GM19240 (cell line): ENCODE measurements around the gene DNLZ.
"Not testable (repeated sequence)": the region's sequence is repeated elsewhere in the genome, so short reads cannot be mapped to it uniquely, and the experiment has no call there.

Experiments used
- DNase-seq: peaks from one replicate; pipeline ENCODE4 v3.0.0; 2011; ENCODE audit warnings: low spot score; ENCODE audit not compliant: insufficient read length

DNLZ gene

DNA sequence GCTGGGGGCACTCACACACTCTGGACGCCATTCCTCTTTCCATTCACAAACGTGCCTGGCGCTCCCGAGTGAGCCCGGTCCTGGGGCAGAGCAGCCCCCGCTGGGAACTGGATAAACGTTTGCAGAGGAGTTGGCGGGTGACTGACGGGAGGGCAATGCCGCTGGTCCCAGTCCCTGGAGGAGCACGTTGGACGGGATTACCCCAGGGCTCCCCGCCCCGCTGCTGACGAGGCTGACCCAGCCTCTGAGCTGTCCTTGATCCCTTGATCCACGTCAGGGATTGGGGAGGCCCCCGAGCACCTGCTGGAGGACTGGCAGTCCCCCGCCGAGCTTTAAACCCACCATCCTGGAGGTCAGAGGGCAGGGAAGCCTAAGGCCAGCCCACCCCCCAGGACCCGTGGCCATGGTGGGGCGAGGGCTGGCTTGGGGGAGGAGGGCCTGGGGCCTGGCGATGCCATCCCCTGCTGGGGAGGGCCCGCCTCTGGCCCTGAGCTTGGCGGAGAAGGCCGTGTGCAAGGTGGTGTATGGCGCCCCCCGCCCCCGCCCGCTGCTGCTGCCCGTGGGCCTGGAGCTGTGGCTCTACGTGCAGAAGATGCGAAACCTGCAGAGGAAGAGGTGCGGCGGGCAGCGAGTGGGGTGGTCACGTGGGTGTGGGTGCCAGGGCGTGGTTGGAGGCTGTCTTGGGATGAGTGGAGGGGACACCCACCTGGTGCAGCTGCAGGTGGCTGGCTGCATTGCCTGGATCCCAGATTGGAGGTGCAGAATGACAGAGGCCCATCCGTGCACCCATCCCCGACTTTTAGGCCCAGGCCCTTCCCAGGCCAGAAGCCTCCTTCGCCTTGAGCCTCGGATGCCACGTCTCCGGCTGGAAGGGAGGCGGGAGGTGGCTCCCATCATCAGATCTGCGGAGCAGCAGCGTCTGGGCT is 31.7 kb downstream of the DNLZ start:
- no peak for DNase-seq

DNA sequence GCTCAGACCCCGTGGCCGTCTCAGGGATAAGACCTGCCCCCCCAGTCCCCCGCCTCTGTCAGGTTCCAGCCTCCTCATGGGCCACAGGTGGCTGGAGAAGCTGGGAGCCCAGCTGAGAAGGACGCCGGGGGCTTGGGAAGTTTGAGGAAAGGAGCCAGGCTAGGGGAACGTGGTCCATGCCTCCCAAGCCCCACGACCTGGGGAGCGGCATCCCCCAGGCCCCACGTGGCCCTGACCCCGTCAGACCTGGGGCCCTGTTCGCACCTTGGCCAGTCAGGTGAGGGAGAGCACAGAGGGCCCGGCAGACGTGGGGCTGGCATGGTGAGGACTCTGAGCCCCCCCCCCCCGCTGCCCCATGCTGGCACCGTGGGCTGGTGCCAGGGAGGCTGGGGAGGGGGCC is 32.5 kb downstream of the DNLZ start:
- DNase-seq = no peak

DNA sequence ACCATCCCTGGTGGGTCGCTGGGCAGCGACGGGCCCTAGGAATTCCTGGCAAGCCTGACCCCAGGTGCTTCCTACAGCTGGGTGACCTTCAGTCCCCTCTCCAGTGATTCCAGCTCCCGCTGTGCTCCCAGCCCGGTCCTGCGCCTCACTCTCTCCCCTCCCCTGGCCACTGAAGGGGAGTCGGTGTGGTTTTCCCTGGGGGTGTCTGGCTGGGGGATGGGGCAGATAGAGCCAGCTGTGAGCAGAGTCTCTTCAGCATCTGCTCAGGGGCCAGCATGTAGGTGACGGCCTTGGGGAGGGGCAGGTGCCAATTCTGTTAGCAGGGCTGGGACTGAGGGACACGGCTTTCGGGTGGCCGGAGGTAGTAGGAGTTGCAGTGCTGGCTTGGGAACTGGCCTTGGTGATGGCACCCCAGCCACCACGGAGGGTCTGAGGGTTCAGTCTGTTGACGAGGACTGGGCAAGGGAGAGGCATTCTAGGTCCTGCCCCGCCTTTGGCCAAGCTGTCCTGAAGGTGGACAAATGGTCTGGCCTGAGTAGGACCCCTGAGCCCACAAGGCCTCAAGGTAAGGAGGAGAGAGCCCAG is 33.0 kb downstream of the DNLZ start:
- no peak for DNase-seq

DNA sequence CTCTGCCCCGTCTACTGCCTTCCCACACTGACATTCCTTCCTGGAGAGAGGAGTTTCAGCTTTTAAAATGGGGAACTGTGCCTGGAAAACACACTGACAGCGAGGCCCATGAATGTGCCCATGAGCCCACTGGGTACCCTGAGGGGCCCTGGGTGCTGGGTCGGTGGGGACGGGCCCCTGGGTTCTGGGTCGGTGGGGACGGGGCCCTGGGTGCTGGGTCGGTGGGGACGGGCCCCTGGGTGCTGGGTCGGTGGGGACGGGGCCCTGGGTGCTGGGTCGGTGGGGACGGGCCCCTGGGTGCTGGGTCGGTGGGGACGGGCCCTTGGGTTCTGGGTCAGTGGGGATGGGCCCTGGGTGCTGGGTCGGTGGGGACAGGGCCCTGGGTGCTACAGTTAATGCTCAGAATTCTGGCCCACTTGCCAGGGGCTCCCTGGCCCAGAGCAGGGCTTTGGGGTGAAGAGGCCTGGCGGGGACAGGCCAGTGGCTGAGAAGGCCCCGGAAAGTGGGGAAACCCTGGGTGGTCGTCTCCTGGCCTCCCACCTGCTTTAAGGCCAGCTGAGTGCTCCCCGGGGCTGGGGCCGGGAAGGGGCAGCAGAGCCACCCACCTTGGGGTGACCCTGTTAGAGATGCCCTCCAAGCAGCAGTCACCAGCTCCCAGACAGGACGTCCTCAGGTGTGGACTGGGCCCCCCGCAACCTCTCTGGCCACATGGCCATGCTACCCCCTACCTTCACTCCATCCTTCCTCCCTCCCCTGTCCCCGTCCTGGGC is 33.7 kb downstream of the DNLZ start:
- no peak for DNase-seq

DNA sequence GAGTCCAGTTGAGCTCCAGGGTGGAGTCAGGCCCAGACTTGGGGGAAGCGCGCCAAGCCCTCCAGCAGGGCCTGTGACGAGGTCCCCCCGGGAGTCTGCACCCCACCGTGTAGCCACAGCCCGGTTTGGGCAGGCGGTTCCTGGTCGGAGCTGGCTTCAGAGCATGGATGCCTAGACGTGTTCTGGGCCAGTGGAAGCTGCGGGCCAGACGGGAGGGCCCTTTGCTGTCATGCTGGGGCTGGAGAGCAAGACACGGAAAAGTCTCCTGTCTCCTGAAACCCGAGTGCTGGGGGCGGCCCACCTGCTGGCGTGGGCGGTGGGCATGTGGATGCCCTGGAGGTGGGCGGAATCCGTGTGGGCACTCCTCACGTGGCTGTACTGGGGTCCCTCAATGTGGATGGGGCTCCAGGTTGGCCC is 34.3 kb downstream of the DNLZ start:
- no peak for DNase-seq

DNA sequence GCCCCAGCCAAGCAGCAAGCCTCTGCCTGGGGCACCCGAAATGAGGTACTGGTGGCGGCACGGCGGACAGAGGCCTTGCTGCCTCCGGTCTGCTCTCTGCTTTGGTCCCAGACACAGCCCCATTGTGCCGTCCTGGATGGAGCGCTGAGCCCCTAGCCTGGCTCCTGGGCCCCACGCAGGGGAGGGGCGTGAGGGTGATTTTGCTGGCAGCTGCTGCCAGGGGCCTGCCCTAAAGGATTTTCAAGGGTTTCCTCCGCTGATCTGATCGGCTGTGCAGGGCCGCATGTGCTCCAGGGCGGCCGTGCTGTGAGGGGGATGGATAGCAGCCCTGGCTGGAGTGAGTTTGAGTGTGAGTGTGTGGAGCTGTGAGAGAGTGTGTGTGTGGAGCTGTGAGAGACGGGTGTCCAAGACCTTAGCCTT is 34.9 kb downstream of the DNLZ start:
- DNase-seq = no peak

DNA sequence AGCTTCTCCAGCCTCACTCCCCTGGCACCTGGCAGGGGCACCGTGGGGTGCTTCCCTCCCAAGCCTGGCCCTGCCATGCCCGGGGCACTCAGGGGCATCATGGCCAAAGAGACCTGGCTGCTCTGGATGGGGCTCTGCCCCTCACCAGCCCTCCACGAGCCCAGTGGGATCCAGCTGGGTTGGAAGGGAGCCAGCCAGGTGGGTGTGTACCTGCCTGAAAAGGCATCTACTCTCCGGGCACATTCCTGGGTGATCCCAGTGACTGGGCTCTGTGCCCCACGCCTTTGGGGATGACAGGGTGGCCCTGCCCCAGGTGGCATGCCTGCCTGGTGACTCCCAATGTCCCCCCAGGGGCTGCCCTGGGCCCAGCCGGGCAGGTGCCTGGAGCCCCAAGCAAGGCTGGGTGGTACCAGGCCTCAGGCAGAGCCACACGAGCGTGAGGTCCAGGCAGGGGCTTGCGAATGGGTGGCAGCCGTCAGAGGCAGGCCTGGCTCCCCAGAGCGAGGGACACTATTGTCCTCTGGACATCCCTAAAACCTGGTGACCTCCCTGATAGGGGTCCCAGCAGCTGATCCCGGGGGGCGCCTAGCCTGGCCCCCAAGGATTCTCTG is 35.4 kb downstream of the DNLZ start:
- no peak for DNase-seq

DNA sequence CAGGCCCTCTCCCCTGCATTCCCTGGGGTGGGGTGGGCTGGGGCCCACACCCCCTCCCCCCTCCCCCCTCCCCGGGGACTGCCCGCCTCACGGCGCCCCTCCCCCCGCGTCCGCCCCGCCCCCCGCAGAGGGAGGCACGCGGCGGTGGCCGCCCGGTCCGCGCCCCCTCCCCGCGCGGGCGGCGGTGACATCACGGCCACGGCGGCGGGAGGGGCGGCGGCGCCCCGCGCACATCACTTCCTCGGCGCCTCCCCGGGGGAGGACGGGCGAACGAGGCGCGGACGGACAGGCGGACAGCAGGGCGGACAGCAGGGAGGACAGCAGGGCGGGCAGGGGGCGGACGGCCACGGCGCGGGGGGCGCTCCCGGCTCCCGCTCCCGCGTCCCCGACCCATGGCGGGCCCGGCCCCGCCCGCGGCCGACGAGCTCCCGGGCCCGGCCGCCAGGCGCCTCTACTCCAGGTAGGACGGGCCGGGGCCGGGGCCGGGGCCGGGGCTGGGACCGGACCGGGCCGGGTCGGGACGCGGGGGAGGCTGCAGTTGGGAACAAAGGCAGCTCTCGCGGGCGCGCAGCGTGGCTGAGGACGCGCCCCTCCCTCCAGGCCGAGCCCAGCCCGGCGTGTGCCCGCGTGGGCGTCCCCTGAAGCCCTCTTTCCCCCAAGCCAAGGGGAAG is 36.1 kb downstream of the DNLZ start, which contains the start of gene GPSM1:
GPSM1 (plus strand) TSS at position 236 of the 671 bp plus-strand sequence; CDS start at position 393, 157 bp downstream.
- DNase-seq = no peak

DNA sequence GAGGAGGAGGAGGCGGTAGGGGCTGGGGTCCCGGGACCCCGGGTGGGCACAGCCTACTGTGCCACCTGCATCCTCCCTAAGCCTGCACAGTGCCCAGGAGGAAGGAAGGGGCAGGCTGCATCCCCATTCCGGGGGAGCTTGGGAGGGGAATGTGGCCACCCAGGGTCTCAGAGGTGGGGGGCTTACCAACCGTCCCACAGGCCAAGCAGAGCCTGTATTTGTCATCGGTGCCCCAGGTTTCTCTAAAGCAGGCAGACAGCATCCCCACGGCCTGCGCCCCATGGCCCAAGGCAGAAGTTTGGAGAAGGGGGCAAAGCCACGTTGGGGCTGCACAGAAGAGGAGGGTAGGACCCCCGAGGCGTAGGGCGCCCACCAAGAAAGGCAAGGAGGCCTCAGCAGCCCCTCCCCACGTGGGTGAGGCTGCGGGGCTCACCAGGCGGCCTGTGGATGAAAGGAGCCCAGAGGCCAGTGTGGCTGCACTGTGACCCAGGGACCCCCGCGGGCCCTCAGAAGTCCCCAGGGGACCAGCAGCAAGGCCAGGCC is 36.7 kb downstream of the DNLZ start:
- no peak for DNase-seq

DNA sequence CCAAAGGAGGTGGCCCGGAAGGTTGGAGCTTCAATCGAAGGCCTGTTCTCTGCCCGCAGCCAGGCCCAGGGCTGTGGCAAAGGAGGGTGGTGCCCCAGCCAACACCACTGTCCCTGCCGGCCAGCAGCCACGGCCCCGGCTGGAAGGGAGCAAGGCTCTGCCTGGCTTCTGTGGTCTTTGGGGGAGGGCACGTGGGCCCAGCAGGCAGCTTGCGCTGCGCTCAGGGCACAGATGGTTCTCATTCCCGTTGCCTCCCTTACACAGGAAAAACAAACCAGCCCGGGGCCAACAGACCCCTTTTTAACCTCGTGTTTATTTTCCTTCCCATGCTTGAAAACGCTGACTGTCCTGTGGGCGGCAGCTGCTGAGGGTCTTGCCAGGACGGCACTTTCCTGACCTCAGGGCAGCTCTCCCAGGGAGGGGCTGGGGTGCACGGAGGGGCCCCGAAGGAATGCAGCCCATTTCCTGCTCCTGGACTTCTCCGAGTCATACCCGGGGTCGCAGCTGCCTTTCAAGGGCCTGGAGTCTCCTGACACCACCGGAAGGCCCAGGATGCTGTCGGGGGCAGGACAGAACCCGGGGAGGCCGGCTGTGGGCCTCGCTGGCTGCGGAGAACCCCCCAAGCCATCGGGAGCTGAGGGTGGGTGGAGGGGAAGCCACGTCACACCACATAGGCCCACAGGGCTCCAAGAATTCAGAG is 37.3 kb downstream of the DNLZ start:
- DNase-seq = no peak

DNA sequence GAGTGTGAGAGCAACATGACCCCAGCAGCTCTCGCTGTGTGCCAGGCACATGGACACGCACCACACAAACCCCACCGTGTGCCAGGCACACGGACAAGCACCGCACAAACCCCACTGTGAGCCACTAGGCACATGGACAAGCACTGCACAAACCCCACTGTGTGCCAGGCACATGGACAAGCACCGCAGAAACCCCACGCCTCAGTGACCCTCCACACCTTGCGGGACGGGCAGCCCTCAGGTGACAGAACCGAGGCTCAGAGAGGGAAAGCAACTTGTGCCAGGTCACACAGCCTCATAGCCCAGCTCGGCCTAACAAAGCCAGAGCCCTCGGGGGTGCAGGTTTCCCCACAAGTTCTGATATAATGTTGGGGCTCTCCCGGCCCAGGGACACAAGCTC is 38.2 kb downstream of the DNLZ start:
- no peak for DNase-seq

DNA sequence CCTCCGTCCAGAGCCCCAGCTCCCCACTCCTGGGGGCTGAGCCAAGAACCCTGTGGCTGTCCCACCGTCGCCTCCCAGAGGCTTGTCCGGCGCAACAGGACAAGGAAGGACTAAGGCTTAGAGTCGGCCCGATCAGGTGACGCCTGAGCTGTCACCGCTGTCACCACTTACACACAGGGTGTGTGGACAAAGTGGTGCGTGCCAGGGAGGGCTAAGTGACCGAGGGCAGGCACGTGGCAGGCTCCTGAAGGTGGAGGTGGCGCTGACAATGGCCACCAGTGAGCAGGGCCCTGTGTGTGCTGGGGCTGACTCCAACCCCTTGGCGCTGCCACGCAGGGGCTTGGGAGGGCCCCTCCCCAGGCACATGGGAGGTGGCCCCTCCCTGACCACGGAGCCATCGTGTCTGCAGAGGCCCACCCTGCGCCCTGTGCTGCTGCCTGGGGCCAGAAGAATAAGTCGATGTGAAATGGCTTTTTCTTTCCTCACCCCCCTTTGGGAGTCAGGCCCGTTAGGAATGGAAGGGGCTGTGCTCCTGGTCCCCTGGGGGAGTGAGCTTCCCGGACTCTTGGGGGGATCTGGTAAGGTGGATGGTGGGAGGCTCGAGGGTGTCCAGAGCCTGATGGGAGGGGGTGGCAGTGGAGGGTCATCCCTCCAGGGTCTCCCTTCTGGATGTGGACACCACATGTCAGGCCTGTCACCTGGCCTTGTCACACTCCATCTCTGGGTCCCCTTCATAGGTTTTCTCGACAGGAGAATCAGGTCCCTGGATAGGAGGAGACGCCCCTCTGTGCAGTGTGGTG is 38.8 kb downstream of the DNLZ start:
- DNase-seq = no peak

DNA sequence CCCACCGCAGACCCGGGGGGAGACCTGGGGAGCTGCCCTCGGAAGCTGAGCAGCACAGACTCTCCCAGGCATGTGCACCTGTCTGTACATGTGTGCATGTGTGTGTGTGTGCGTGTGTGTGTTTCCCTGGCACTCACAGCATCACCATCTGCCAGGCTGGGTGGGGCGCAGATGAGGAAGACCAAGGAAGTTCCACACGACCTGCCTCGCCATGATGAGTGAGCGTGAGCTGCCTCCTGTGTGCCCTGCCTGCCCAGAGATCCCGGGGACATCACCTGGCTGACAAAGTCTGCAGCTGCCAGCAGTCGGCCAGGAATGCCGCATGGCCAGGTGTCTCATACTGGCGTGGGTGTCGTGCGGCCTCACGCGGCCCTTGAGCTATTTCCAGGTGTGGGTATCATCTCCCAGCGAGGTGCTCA is 40.2 kb downstream of the DNLZ start:
- no peak for DNase-seq

DNA sequence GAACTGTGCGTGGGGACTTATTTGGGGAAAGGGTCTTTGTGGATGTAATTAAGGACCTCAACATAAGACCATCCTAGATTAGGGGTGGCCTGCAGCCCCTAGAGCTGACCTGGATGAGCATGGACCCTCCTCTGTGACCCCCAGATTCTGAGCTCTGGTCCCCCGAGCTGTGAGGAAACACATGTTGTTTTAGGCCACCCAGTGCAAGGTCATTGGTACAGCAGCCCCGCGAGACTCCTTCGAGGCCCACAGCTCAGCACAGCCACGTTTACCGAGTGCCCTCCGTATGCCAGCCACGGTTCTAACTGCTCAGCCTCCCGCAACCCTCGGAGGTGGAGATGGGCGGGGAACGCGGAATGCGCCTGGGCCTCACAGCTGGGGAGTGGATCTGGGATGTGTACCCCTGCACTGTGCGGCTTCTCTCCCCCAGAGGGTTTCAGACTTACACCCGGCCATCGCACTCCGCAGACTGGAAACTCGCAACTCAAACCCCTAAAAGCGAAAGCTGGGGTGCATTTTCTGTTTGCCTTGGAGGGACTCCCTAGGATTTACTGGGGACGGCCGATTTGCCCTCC is 40.7 kb downstream of the DNLZ start:
- no peak for DNase-seq

DNA sequence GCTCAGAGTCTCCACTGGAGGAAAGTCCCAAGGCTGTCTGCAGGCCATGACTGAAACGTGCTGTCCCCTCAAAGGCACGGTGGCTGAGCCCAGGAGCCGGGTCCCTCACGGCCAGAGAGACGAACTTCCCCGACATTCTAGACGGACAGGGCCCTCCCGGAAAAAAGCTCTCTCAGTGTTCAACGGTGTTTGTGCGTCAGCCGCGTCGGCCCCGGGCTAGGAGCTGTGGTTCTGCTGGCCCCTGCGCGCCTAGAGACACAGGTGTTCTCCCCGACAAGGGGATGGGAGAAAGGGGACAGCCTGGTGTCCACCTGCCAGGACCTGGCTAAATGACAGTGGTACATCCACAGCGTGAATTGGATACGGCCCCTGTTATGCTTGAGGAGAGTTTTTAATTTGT is 42.0 kb downstream of the DNLZ start:
- DNase-seq = no peak

DNA sequence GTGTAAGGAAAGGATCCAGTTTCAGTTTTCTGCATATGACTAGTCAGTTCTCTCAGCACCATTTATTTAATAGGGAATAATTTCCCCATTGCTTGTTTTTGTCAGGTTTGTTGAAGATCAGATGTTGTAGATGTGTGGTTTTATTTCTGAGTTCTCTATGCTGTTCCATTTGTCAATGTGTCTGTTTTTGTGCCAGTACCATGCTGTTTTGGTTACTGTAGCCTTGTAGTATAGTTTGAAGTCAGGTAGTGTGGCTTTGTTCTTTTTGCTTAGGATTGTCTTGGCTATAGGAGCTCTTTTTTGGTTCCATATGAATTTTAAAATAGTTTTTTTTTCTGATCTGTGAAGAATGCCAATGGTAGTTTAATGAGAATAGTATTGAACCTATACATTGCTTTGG is 42.6 kb downstream of the DNLZ start:
- DNase-seq = not testable (repeated sequence)

DNA sequence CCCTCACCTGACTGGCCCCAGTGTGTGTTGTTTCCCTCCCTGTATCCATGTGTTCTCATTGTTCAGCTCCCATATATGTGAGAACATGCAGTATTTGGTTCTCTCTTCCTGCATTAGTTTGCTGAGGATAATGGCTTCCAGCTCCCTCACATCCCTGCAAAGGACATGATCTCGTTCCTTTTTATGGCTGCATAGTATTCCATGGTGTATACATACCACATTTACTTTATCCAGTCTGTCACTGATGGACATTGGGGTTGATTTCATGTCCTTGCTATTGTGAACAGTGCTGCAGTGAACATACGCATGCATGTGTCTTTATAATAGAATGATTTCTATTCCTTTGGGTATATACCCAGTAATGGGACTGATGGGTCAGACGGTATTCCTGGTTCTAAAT is 43.6 kb downstream of the DNLZ start:
- not testable (repeated sequence) for DNase-seq

DNA sequence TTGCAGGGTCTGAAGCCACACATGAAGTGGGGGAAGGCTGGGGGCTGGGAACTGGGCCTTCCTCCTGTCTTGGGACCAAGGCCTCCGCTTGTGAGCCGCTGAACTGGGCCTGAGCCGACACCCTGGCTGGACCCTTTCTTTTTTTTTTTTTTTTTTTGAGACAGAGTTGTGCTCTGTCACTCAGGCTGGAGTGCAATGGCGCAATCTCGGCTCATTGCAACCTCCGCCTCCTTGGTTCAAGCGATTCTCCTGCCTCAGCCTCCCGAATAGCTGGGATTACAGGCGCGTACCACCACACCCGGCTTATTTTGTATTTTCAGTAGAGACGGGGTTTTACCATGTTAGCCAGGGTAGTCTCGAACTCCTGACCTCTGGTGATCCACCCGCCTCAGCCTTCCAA is 44.3 kb downstream of the DNLZ start:
- not testable (repeated sequence) for DNase-seq

DNA sequence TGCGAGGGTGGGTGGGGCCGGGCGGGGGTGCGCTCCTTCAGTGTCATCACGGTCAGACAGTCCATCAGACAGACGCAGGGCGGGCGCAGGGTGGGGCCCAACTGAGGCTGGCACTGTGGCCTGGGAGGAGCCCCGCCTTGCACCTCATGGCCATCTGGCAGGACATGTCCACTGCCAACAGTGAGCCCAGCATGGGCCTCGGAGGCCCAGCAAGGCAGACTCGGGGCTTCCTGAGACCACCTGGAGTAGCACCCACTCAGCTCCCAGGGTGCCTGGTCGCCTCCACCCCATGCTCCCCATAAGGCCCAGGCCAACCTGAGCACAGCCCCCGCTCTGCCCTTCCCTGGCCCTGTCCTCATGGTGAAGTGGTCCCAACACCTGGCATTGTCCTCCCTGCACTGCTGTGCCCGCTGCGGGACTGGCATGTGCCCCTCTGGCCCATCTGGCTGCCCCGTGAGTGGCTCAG is 44.7 kb downstream of the DNLZ start:
- DNase-seq = no peak
